Right lobe of liver (tissue), 4 donors: ENCODE results near the gene NEB.

Experiments
- POLR2A ChIP-seq: fragments of 450-650 bp; IDR thresholded peaks from one replicate; pipeline ENCODE4 v1.6.1; 2017; ENCODE audit warnings: antibody characterized with exemption, mild to moderate bottlenecking
- TF ChIP-seq, protein P1 (sequence below), 4 donors: fragments of 200-600 bp in 3 of 4; fragments of 450-650 bp in 1 of 4; IDR thresholded peaks; one replicate each; pipeline versions ENCODE4 v1.5.1 to v1.8.0; 2016 to 2022; ENCODE audit warnings: antibody characterized with exemption in 4 of 4, mild to moderate bottlenecking in 2 of 4
- donor health status: DM: no; HTN: no; CAD: no.
- donor health status: DM: no; HTN: no; CAD: no.
- donor health status: DM: no; HTN: yes; CAD: no.

DNA sequence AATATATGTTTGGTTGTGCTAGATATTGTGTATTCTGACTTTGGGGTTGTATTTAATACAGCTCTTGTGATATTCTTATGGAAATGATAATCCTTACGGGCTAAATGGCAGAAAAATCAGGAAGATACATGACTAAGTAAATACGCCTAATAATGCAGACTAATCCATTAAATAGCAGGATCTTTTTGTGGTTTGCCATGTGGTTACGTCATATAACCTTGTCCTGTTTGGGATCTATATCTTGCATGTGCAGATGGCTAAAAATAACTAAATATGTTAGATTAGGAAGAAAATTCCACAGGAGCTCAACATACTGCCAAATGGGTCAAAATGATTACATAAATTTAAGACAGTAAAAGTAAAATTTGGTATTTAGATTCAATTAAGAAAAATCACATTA, 83.0 kb downstream of the NEB start:
- TF ChIP-seq, protein P1, sequence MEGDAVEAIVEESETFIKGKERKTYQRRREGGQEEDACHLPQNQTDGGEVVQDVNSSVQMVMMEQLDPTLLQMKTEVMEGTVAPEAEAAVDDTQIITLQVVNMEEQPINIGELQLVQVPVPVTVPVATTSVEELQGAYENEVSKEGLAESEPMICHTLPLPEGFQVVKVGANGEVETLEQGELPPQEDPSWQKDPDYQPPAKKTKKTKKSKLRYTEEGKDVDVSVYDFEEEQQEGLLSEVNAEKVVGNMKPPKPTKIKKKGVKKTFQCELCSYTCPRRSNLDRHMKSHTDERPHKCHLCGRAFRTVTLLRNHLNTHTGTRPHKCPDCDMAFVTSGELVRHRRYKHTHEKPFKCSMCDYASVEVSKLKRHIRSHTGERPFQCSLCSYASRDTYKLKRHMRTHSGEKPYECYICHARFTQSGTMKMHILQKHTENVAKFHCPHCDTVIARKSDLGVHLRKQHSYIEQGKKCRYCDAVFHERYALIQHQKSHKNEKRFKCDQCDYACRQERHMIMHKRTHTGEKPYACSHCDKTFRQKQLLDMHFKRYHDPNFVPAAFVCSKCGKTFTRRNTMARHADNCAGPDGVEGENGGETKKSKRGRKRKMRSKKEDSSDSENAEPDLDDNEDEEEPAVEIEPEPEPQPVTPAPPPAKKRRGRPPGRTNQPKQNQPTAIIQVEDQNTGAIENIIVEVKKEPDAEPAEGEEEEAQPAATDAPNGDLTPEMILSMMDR (IDR thresholded peaks at IDR 0.05), result no peak
- no peak for TF ChIP-seq POLR2A
